Esophagus muscularis mucosa (tissue), 4 donors: Measurements from ENCODE around the gene GSK3B. TPM values are rescaled to one million over a fixed set of nuclear protein-coding genes. Genes with fewer than 3 reads are reported as not detected.

Source experiments
- DNase-seq: peaks from one replicate; pipeline ENCODE4 v3.0.0-alpha.2; 2017; ENCODE audit errors: extremely low spot score
- H3K27ac ChIP-seq, 4 donors: fragments of 200-600 bp; sonication (generic); replicated peaks in 1 of 4; 1 replicate in 3 of 4; 2 replicates in 1 of 4; pipeline ENCODE4 v1.5.1; 2016 to 2019; ENCODE audit warnings: mild to moderate bottlenecking in 1 of 4
- H3K27me3 ChIP-seq, 4 donors: fragments of 200-600 bp; sonication (generic); one replicate each; pipeline versions ENCODE4 v1.5.1 to v1.6.0; 2016 to 2019
- H3K36me3 ChIP-seq, 4 donors: fragments of 200-600 bp; sonication (generic); one replicate each; pipeline ENCODE4 v1.5.1; 2016 to 2019
- H3K4me1 ChIP-seq, 4 donors: fragments of 200-600 bp; sonication (generic); one replicate each; pipeline ENCODE4 v1.5.1; 2016 to 2019
- H3K4me3 ChIP-seq, 4 donors: fragments of 200-600 bp; sonication (generic); 1 replicate in 2 of 4; 2 replicates in 2 of 4; pipeline ENCODE4 v1.5.1; 2016 to 2019; ENCODE audit warnings: mild to moderate bottlenecking in 4 of 4, moderate library complexity in 1 of 4
- H3K9me3 ChIP-seq, 4 donors: fragments of 200-600 bp; sonication (generic); 1 replicate in 3 of 4; 2 replicates in 1 of 4; pipeline ENCODE4 v1.5.1; 2016 to 2019
- CTCF ChIP-seq, 3 experiments: fragments of 200-600 bp in 2 of 3; fragments of 450-650 bp in 1 of 3; sonication (generic) in 2 of 3; IDR thresholded peaks; one replicate each; pipeline ENCODE4 v1.5.1; 2017 to 2019; ENCODE audit warnings: antibody characterized with exemption in 3 of 3, mild to moderate bottlenecking in 2 of 3, moderate library complexity in 1 of 3
- EP300 ChIP-seq: sonication (generic); formaldehyde crosslinking; IDR thresholded peaks from one replicate; pipeline ENCODE4 v1.6.1; 2017; ENCODE audit warnings: antibody characterized with exemption
- POLR2A ChIP-seq: fragments of 450-650 bp; IDR thresholded peaks from one replicate; pipeline ENCODE4 v1.6.1; 2017; ENCODE audit warnings: antibody characterized with exemption, moderate library complexity, mild to moderate bottlenecking, low read depth
- POLR2AphosphoS5 ChIP-seq, 2 donors: sonication (generic); formaldehyde crosslinking; IDR thresholded peaks; one replicate each; pipeline ENCODE4 v1.6.1; 2017; ENCODE audit warnings: antibody characterized with exemption in 2 of 2
- WGBS: methylation state at CpG from one replicate; pipeline ENCODE4 v1.1.5; 2018; 5-methylcytosine and 5-hydroxymethylcytosine counted together
- intact Hi-C: fragments of 100-400 bp; cut with DNase I; formaldehyde crosslinking; loops from one replicate; pipeline ENCODE4 v1.15.1; 2023
- total RNA-seq, 4 donors: library from RNA; depleted of rRNA; stranded (reverse); fragments of >200 nt; gene quantifications; one replicate each; pipeline versions ENCODE4 v1.1.0 to v1.2.1, GENCODE V29; 2016

Gene GSK3B
- total RNA-seq, 4 donors from 2014 or later: 30.3 to 35.4 (median 31.3) TPM

- TF ChIP-seq CTCF (IDR thresholded peaks at IDR 0.05): no peak
- intact Hi-C loops: no loop called here
- Histone ChIP-seq H3K4me1 (no peaks in the 10 kb centered on the region), H3K27ac (no peak overlapping the region), H3K36me3 (no peaks in the 10 kb centered on the region), H3K4me3 (no peak overlapping the region), H3K27me3 (no peaks in the 10 kb centered on the region), H3K9me3 (no peaks in the 10 kb centered on the region)
- no peak for DNase-seq
These were observed 31.7 kb upstream of the GSK3B start for GRCh38 chr3:120125992-120126391.

- no peak for TF ChIP-seq EP300
- no peak for TF ChIP-seq POLR2AphosphoS5 (IDR thresholded peaks at IDR 0.05)
- no peak for DNase-seq
- Histone ChIP-seq H3K9me3 (peaks cover 0 to 11% (median 0%) of the 10 kb centered on the region in 4 donors), H3K27ac (no peak overlapping the region), H3K4me1 (no peaks in the 10 kb centered on the region), H3K4me3 (no peak overlapping the region), H3K27me3 (no peaks in the 10 kb centered on the region), H3K36me3 (no peaks in the 10 kb centered on the region)
- intact Hi-C loops: no loop called here
- 93% methylated on average over 7 of the region's 7 CpGs for WGBS
These were observed 25.7 kb upstream of the GSK3B start for GRCh38 chr3:120119846-120120510.

GRCh38 chr3:120114981-120115380, 20.7 kb upstream of the GSK3B start:
- WGBS: 50% methylated on average over 2 of the region's 2 CpGs

GRCh38 chr3:120114376-120114775, 20.1 kb upstream of the GSK3B start:
- DNase-seq: peak; percentile 5
- intact Hi-C loops: no loop called here
- H3K36me3 ChIP-seq: no peaks in the 10 kb centered on the region
- H3K27me3 ChIP-seq: no peaks in the 10 kb centered on the region
- 97% methylated on average over 2 of the region's 2 CpGs for WGBS
- H3K4me3 ChIP-seq: no peak overlapping the region
- TF ChIP-seq POLR2A (no peak), POLR2AphosphoS5 (IDR thresholded peaks at IDR 0.05) (no peak), CTCF (IDR thresholded peaks at IDR 0.05) (no peak), EP300 (no peak)
- no peak overlapping the region for H3K27ac ChIP-seq
- peaks cover 0 to 11% (median 0%) of the 10 kb centered on the region in 4 donors for H3K9me3 ChIP-seq
- no peaks in the 10 kb centered on the region for H3K4me1 ChIP-seq

More at GRCh38 chr3:120114981-120115380, 20.7 kb upstream of the GSK3B start:
- DNase-seq: no peak
- no peak overlapping the region for H3K4me3 ChIP-seq
- peaks cover 0 to 11% (median 0%) of the 10 kb centered on the region in 4 donors for H3K9me3 ChIP-seq
- H3K27me3 ChIP-seq: no peaks in the 10 kb centered on the region
- intact Hi-C loops: no loop called here
- no peaks in the 10 kb centered on the region for H3K36me3 ChIP-seq
- no peaks in the 10 kb centered on the region for H3K4me1 ChIP-seq
- no peak for TF ChIP-seq EP300
- TF ChIP-seq POLR2AphosphoS5 (IDR thresholded peaks at IDR 0.05): no peak
- no peak for TF ChIP-seq POLR2A
- TF ChIP-seq CTCF (IDR thresholded peaks at IDR 0.05): no peak
- H3K27ac ChIP-seq: no peak overlapping the region

GRCh38 chr3:120113128-120114116, 19.2 kb upstream of the GSK3B start:
- Histone ChIP-seq H3K27ac (no peak overlapping the region), H3K9me3 (peaks cover 0 to 11% (median 0%) of the 10 kb centered on the region in 4 donors), H3K27me3 (no peaks in the 10 kb centered on the region), H3K4me3 (no peak overlapping the region), H3K36me3 (no peaks in the 10 kb centered on the region), H3K4me1 (no peaks in the 10 kb centered on the region)
- DNase-seq: peak; percentile 31
- TF ChIP-seq CTCF (IDR thresholded peaks at IDR 0.05): no peak
- no peak for TF ChIP-seq POLR2A
- TF ChIP-seq EP300: no peak
- no peak for TF ChIP-seq POLR2AphosphoS5 (IDR thresholded peaks at IDR 0.05)
- 83% methylated on average over 7 of the region's 8 CpGs for WGBS
- intact Hi-C loops: no loop called here
